ENCODE measurements around the gene SNX8. TPM values are rescaled to one million over a fixed set of nuclear protein-coding genes. Genes with fewer than 3 reads are reported as not detected.
"Not testable (repeated sequence)": the region's sequence is repeated elsewhere in the genome, so short reads cannot be mapped to it uniquely, and the experiment has no call there.

The SNX8 gene
- total RNA-seq, 1 donor from 2014 or later: 23.7 TPM

DNA sequence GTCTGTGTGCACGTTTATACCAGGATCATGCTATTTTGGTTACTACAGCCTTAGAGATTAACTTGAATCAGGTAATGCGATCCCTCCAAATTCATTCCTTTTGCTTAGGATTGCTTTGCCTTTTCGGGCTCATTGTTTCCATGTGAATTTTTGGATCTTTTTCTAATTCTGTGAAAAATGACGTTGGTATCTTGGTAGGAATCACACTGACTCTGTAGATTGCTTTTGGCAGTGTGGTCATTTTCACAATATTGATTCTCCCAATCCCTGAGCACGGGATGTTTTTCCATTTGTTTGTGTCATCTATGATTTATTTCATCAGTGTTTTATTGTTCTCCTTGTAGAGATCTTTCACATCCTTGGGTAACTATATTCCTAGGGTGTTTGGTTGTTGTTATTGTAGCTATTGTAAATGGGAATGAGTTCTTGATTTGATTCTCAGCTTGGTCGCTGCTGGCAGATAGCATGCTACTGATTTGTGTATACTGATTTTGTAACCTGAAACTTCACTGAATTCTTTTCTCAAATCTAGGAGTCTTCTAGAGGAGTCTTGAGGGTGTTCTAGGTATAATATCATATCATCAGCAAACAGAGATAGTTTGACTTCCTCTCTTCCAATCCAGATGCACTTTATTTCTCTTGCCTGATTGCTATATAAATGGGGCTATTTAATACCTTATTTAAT is 18.2 kb downstream of the SNX8 start:
- DNase-seq (ENCODE audit: low spot score): no peak

DNA sequence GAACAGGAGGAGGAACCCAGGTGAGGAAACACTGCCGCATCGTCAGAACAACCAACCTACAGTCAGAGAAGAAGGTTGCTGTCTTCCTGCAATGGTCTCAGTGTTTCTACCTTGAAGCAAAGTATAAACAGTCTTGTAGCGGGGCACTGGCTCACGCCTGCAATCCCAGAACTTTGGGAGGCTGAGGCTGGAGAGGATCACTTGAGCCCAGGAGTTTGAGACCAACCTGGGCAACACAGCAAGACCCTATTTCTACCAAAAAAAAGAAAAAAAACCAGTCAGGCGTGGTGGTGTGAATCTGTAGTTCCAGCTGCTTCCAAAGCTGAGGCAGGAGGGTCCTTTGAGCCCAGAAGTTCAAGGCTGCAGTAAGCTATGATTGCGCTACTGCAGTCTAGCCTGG is 23.4 kb downstream of the SNX8 start:
- DNase-seq (ENCODE audit: low spot score): no peak

DNA sequence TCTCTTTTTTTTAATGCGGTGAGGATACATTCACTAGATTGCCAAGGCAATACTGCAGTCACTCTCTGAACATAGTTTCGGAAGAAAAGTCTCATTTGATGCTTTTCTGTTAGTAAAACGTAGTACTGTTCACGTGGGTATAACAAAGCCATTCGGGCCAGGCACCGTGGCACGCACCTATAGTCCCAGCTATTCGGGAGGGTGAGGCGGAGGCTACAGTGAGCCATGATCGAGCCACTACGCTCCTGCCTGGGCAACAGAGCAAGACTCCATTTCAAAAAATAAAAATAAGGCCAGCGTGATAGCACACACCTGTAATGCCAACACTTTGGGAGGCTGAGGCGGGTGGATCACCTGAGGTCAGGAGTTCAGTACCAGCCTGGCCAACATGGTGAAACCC is 24.6 kb downstream of the SNX8 start:
- DNase-seq (ENCODE audit: low spot score): no peak

DNA sequence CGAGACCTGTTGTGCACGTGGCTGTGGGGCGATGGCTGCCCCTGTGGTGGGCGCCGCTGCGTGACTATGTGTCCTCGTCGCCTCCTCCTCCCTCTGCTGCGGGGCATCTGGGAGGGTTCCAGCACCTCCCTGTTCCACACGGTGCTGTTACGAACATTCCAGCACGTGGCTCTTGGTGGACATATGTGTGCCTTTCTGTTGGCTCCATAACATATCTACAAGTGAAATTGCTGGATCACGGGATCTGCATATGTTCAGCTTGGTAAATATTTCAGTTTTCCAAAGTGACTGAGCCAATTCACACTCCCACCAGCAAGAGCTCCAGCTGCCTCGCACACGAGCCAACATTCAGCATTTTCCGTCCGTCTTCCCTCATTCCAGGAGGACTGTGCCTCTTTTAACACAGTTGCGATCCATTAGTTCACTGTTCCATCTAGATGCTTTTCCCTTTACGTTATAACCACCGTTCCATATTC is 25.1 kb downstream of the SNX8 start:
- DNase-seq (ENCODE audit: low spot score): no peak

DNA sequence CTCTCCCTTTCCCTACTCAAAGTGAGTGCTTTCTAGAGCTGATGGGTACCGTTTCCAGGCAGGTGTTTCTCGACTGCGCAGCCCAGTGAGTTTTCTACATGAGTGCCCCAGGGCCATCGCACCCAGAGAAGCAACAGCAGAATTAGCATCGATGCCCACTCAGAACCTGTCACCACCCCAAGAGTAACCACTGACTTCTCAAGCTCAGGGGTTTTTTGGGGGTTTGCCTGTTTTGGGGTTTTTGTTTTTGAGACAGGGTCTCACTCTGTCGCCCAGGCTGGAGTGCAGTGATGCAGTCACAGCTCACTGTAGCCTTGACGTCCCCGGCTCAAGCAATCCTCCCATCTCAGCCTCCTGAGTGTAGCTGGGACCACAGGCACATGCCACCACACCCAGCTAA is 25.7 kb downstream of the SNX8 start:
- no peak for DNase-seq (ENCODE audit: low spot score)

DNA sequence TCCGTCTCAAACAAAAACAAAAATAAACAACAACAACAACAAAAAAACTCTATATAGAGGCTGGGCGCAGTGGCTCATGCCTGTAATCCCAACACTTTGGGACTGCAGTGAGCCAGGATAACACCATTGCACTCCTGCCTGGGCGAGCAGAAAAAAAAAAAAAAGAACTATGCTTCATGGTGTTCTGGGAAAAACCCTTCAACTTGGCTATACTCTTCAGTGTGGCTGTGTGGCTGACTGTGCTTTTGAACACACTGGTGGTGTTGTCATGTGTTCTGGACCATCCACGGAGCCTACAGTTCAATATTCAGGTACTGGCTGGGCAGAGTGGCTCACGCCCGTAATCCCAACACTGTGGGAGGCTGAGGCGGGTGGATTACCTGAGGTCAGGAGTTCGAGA is 26.5 kb downstream of the SNX8 start:
- no peak for DNase-seq (ENCODE audit: low spot score)

DNA sequence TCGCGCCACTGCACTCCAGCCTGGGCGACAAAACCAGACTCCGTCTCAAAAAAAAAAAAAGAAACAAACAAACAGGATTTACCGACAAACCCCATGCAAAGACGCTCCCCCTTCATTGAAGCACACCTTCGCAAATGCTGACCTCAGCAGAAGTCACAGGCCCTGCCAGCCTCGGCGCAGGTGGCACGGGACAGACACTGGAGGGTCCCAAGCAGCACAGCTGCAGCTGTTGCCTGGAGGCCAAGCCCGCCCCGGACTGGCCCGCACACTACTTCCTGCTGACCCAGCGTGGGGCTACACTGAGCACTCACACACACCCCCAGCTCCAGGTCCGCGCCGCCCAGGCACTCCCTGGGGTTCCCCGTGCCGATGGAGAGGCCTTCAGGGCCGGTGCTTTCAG is 31.2 kb downstream of the SNX8 start:
- DNase-seq (ENCODE audit: low spot score): no peak

DNA sequence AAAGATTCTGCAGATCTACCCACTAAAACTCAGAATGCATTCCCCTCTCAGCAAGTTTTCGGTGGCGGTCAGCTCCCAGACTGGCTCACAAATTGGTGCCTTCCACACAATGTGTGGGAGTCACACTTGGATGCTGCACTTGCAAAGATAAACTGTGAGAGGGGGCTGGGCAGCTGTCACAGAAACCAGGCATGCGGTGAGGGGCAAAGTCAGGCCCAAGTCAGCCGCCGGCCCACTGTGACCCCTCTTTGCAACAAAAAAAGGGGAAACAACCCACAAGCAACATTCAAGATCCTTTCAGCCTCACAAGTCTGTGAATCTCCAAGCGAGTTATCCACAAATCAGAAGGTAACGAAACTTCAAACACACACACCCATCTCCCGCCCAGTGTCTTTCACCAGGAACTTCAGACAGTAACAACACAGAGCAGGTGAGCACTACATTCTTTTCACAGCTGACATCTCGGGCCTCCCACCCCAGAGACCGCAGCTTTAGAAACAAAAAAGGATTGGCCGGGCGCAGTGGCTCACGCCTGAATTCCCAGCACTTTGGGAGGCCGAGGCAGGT is 32.0 kb downstream of the SNX8 start:
- no peak for DNase-seq (ENCODE audit: low spot score)

DNA sequence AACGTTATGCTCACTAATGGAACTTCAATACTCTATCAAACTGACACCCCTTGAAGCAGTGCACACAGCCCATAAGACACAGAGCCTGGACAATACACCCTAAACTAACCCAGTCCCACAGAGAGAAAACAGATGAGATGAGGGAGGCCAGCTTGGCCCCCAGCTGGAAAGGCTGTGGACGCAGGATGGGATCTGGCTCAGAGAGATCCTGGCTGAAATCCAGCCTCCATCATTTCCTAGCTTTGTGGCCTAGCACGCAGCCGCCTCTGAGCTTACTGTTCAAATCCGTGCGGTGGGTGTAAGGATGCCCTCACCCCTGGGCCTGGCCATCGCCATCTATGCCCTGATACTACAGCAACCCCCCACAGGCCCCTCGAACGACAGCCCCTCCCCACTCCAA is 32.7 kb downstream of the SNX8 start:
- DNase-seq (ENCODE audit: low spot score): no peak

DNA sequence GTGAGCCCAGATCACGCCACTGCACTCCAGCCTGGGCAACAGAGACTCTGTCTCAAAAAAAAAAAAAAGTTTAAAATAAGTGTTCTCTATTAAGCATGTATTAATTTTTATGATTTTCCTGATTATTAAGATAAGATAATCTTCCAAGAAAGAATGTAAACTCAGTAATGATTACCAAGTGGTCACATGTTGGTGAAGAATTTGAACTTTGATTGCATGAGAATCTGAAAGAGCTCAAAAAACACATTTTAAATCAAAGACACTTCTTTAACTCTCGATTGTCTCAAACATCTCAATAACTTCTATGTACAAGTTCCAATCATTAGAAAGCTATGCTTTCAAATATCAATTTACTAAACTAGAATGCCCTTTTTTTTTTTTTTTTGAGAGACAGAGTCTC is 33.8 kb downstream of the SNX8 start:
- no peak for DNase-seq (ENCODE audit: low spot score)

DNA sequence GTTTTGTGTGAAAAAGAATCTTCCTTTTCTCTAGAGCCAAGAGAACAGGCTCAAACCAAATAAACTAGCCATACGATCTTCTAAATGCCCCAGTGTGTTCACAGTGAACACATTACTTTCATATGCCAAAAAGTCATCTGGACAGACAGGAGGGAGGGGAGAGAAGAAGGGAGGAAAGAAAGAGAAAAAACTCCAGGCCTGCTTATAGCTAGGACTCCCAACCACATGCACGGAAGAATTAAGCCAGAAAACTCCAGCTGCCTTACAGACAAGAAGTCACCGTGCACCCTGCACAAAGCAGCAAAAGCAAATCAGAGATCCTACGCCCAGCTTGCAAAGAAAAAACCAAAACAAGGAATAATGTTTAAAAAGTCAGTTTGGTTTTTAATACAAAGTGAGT is 34.3 kb downstream of the SNX8 start:
- no peak for DNase-seq (ENCODE audit: low spot score)

DNA sequence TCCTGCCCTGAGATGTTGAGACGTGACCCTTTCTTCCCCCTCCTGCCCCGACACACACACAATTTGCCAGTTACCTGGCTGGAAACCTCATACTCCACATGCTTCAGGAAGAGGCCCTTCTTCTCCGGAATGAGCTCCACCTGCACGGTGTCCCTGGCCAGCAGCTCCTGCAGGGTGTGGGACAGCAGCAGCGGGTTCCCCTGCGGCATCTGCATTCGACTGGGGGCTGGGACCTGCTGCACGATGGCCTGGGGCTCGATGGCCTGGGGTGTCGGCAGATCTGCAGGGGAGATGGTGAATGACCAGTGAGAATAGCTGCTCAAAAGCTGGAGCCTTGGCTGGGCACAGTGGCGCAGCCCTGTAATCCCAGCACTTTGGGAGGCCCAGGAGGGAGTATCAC is 36.2 kb downstream of the SNX8 start:
- no peak for DNase-seq (ENCODE audit: low spot score)

DNA sequence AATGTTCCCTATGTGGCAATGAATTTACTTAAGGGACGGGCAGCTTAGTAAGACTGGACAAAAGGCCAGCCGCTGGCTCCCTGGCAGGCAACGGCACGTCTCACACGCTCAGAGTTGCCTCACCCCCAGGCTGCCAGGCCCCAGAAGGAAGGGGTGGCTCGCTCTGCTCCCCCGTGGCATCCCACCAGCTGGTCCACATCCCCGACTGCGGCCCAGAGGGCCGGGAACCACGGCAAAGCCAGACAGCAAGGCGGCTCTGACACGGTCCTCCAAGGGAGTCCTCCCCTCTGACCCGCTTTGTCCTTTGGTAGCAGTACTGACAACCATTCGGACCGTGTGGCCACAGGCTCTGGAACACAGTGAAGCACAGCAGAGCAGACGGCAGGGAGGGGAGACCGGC is 38.1 kb downstream of the SNX8 start:
- DNase-seq (ENCODE audit: low spot score): no peak

DNA sequence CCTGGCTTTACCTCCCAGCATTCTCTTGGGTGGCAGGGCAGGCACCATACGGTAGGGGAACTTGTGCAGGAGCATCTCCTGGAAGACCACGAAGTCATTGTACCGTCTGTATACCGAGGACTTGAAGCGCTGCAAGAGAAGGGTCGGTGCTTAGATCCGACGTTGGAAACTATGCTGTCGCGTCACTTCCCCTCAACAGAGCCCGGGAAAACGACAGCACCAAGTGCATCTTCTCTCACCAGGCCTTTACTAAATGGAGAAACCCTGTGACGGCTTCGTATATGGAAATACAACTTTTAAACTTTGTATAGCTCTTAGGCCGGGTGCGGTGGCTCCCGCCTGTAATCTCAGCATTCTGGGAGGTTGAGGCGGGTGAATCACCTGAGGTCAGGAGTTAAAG is 39.1 kb downstream of the SNX8 start:
- DNase-seq (ENCODE audit: low spot score): no peak

DNA sequence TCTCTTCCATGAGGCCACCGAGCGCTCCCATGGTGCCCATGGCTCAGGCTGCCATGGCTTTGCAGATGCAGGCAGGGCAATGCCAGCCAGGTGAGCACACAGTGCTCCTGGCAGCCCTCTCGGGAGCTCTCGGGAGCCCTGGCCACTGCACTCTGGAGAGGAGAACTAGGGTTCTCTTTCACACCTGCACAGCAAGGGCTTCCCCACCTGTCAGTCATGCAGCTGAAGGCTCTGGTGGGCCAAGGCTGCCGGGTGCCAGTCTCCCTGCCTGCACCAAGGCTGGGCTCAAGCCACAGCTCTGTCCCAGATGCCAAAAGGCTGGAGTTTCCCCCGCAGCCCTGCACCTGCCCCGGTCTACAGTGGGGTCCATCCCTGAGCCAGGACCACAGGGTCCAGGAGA is 39.6 kb downstream of the SNX8 start:
- DNase-seq (ENCODE audit: low spot score): no peak

DNA sequence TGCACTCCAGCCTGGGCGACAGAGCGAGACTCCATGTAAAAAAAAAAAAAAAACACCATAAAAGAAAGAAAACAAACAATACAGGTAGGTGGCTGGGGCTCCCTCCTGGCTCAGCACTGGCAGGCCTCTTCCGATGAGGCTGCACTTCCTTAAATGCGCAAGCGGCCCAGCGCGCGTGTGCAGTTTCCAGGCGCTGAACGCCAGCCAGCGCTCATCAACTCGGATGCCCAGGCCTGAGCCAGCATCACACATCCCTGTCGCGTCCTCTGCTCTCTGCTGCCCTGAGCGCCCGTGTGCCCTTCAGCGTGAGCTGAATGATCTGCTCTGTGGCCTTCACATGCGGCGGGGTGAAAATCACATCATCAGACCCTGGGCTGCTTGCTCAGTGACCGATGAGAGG is 40.4 kb downstream of the SNX8 start:
- DNase-seq (ENCODE audit: low spot score): no peak

DNA sequence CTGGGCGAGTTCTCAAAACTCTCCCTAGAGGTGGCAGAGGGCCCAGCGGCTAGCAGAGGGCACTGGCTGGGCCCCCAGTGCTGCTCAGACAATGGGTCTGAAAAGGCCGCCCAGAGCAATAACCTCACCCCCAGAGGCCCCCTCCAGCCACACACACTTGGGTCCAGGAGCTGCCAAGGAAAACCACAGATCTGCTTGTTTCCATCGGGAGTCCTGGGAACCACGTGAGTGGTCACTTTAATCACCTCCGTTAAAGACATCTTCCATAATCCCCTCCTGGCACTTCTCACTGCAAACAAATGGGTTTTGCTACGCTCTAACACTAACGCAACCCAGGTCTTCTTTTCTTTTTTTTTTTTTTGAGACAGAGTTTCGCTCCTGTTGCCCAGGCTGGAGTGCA is 42.2 kb downstream of the SNX8 start:
- DNase-seq (ENCODE audit: low spot score): no peak

DNA sequence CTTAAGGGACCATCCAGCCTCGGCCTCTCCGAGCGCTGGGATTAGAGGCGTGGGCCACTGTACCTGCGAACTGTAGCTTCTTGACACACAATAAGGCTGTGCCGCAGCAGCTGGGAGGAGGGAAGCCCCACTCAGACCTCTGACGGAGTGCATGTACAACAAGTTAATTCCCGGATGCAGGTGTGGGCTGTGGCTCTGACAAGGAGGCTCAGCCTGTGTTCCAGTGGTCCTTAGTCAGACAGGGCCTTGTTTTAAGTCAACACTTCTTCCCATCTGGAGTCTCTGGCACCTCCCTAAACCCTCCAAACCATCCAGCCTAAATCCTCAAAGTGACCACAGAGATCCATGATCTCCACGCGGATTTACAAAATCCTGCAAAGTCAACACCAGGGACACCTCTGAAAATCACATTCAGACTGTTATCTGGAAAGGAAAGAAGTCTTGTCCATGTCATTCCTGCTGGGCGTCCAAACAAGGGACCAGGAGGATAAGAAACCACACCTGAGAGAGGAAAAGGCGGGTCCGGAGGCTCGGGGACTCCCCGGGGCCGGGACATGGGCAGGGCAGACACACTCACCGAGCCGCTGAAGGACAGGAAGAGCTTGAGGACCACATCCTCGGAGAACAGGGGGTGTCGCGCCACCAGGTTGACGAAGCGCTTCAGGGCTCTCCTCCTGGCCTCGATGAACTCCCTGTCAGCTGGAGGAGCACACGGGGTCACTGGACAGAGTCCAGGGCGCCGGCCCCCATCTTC is 42.8 kb downstream of the SNX8 start:
- DNase-seq (ENCODE audit: low spot score): no peak

DNA sequence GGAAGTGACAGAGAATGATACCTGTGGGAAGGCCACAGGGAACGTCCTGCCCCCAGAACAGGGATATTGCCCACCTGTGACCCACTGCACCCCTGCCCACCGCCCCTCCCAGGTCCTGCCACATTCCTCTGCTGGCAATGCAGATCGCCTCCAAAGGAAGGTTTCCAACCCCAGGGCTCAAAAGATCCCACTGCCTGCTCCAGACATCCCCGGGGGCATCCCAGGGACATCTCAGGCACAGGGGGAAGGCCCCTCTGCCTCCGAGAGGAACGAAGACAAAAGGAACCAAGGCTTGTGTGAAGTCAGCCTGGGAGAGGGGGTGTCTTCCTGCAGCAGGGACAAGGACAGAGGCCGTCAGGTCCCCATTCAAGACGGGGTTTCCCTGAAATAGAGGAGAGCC is 43.7 kb downstream of the SNX8 start:
- DNase-seq (ENCODE audit: low spot score): no peak

DNA sequence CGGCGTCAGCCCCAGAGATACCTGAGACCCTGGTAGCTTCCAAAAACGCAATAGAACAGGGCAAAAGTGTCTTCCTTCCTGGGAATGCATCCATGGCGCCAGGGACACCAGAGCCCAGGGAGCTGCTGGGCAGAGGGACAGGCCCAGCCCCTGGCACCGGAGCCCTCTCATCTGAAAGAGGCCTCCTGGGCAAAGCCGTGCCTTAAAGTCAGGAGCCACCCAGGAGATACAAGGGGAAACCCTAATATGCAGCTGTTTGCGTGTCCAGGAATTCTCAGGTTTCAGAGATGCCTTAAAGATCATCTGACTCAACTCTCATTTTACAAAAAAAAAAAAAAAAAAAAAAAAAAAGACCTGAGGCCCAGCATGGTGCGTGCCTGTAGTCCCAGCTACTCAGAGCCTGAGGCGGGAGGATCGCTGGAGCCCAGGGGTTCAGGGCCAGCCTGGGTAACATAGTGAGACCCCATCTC is 44.2 kb downstream of the SNX8 start:
- no peak for DNase-seq (ENCODE audit: low spot score)

DNA sequence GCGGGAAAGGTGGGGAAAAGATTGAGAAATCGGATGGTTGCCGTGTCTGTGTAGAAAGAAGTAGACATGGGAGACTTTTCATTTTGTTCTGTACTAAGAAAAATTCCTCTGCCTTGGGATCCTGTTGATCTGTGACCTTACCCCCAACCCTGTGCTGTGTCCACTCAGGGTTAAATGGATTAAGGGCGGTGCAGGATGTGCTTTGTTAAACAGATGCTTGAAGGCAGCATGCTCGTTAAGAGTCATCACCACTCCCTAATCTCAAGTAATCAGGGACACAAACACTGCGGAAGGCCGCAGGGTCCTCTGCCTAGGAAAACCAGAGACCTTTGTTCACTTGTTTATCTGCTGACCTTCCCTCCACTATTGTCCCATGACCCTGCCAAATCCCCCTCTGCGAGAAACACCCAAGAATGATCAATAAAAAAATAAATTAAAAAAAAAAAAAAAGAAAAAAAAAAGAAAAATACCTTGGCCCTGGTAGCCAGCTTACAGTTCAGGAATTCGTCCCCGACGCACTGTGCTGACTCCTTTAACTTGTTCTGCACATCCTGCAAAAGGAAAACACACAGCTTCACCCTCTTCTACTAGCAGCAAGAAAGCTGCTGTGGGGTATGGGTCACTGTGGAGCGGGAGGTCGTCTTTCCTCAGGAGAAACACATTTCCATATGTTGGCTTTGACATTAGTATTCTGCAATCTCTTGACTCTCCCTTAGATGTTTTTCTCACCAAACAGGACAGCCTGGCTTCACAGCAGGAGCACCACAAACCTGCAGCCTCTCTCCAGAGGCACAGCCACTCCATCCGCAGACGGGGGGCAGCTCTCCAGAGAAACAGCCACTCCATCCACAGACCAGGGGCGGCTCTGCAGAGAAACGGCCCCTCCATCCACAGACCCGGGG is 44.9 kb downstream of the SNX8 start:
- DNase-seq (ENCODE audit: low spot score): not testable (repeated sequence)

DNA sequence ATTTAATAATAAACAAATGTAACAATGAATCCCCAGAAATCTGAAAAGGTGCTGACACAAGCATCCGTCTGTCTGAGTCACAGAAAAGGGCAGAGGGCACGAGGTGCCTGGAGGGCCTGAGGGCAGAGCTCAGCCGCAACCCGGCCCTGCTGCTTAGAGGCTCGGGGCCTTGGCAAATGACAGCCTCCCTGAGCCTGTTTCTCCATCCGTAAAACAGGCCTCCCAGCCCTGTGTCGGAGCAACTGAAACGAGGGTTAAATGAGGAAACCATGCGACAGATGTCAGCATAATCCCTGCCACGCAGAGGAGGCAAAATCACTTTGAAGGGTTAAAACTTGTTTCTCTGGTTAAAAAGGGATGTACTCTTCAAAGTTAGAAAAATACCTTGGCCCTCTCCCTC is 47.3 kb downstream of the SNX8 start:
- no peak for DNase-seq (ENCODE audit: low spot score)
